SU-DHL-6 (cell line): ENCODE data around the gene PTCD1.

Experiments used
- H2AFZ ChIP-seq: fragments of 200-600 bp; sonication (generic); 2 replicates; pipeline ENCODE4 v1.6.1; 2014; ENCODE audit warnings: low read depth, mild to moderate bottlenecking, moderate library complexity, mixed read lengths, antibody characterized with exemption, low read length; ENCODE audit not compliant: severe bottlenecking
- H3F3A ChIP-seq: fragments of 200-600 bp; shearing (Covaris generic); 2 replicates; pipeline ENCODE4 v1.6.0; 2016; ENCODE audit warnings: antibody characterized with exemption, mild to moderate bottlenecking; ENCODE audit not compliant: insufficient read depth
- H3K27ac ChIP-seq: fragments of 200-600 bp; sonication (generic); 2 replicates; pipeline ENCODE4 v1.5.1; 2016; ENCODE audit warnings: low read depth, mild to moderate bottlenecking, low read length, moderate library complexity, mixed read lengths
- H3K27me3 ChIP-seq: fragments of 200-600 bp; sonication (generic), shearing (Covaris generic); 2 replicates; pipeline ENCODE4 v1.6.0; 2014; ENCODE audit warnings: mild to moderate bottlenecking, low read length
- H3K36me3 ChIP-seq: fragments of 200-600 bp; sonication (generic); 2 replicates; pipeline ENCODE4 v1.6.1; 2014; ENCODE audit warnings: mild to moderate bottlenecking, low read length, mixed read lengths
- H3K4me2 ChIP-seq: fragments of 300-600, 200-600 bp; shearing (Covaris generic), sonication (generic); 2 replicates; pipeline ENCODE4 v1.6.0; 2014; ENCODE audit warnings: low read length, low read depth, mild to moderate bottlenecking; ENCODE audit not compliant: poor library complexity, severe bottlenecking
- H3K4me3 ChIP-seq: fragments of 200-600 bp; sonication (generic); 2 replicates; pipeline ENCODE4 v1.5.1; 2014; ENCODE audit warnings: antibody characterized with exemption, low read length, mild to moderate bottlenecking, mixed read lengths; ENCODE audit not compliant: insufficient read depth, poor library complexity, severe bottlenecking
- H3K79me2 ChIP-seq: fragments of 200-600 bp; sonication (generic); 2 replicates; pipeline ENCODE4 v1.6.1; 2014; ENCODE audit warnings: mild to moderate bottlenecking, low read length, moderate library complexity; ENCODE audit not compliant: insufficient read depth
- H3K9ac ChIP-seq: fragments of 200-600 bp; sonication (generic); 2 replicates; pipeline ENCODE4 v1.7.0; 2014; ENCODE audit warnings: mild to moderate bottlenecking, low read length
- H3K9me2 ChIP-seq: fragments of 200-600 bp; sonication (generic); replicated peaks from 2 replicates; pipeline ENCODE4 v1.6.1; 2014; ENCODE audit warnings: low read length; ENCODE audit not compliant: insufficient read depth
- H3K9me3 ChIP-seq: fragments of 200-600 bp; sonication (generic); 2 replicates; pipeline ENCODE4 v1.6.1; 2014; ENCODE audit warnings: low read length, mixed read lengths; ENCODE audit not compliant: insufficient read depth
- H4K20me1 ChIP-seq: fragments of 200-600 bp; sonication (generic); 2 replicates; pipeline ENCODE4 v1.6.1; 2014; ENCODE audit warnings: low read depth, mild to moderate bottlenecking, antibody characterized with exemption, low read length, moderate library complexity, mixed read lengths
- EZH2phosphoT487 ChIP-seq: fragments of 200-600 bp; sonication (generic), shearing (Covaris generic); conservative IDR thresholded peaks from 2 replicates; pipeline ENCODE4 v1.6.1; 2018; ENCODE audit warnings: mild to moderate bottlenecking, antibody characterized with exemption, low read length, moderate library complexity, mixed read lengths
- TF ChIP-seq, protein P1 (sequence below): fragments of 200-600 bp; sonication (generic); IDR thresholded peaks from one replicate; pipeline ENCODE4 v1.5.1; 2017; ENCODE audit warnings: antibody characterized with exemption, mild to moderate bottlenecking, low read length, moderate library complexity; ENCODE audit not compliant: insufficient read depth, poor library complexity, severe bottlenecking

Gene PTCD1

GRCh38 chr7:99407872-99408378 is 30.7 kb downstream of the PTCD1 start:
- Histone ChIP-seq H3K4me3 (peak overlapping the region; percentile 73), H3K4me2 (peak overlapping the region; percentile 85), H3K9me2 (no peaks in the 10 kb centered on the region), H3K27me3 (no peaks in the 10 kb centered on the region), H3K9ac (peak overlapping the region; percentile 95), H3K27ac (peak overlapping the region; percentile 83), H2AFZ (peak overlapping the region; percentile 85), H3F3A (peaks cover 6% of the 10 kb centered on the region), H3K36me3 (peaks cover 15% of the 10 kb centered on the region; the same call in 1 of the 2 replicates), H4K20me1 (no peaks in the 10 kb centered on the region; the same call in 1 of the 2 replicates), H3K79me2 (peaks cover 71% of the 10 kb centered on the region), H3K9me3 (no peaks in the 10 kb centered on the region)
- no peak for TF ChIP-seq EZH2phosphoT487
- TF ChIP-seq, protein P1, sequence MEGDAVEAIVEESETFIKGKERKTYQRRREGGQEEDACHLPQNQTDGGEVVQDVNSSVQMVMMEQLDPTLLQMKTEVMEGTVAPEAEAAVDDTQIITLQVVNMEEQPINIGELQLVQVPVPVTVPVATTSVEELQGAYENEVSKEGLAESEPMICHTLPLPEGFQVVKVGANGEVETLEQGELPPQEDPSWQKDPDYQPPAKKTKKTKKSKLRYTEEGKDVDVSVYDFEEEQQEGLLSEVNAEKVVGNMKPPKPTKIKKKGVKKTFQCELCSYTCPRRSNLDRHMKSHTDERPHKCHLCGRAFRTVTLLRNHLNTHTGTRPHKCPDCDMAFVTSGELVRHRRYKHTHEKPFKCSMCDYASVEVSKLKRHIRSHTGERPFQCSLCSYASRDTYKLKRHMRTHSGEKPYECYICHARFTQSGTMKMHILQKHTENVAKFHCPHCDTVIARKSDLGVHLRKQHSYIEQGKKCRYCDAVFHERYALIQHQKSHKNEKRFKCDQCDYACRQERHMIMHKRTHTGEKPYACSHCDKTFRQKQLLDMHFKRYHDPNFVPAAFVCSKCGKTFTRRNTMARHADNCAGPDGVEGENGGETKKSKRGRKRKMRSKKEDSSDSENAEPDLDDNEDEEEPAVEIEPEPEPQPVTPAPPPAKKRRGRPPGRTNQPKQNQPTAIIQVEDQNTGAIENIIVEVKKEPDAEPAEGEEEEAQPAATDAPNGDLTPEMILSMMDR, result no peak

DNA sequence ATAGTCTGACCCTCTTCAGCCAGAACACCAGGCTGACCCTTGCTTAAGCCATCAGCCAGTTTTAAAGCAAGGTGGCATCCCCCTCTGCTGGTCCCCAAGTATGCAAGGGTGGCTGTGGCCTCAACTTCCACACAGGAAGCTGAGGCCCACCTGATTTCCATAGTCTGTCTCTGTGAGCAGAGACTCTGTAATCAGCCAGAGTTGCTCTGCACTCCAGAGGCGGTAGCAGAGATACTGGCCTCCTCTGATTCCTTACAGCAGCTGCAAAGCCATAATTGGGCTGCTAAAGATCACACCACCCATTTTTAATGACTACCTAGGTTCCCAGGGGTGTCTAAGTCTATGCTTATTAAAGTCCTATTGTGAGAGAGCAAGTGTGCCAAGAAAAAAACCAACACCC is 32.0 kb downstream of the PTCD1 start:
- Histone ChIP-seq H3K9me2 (no peaks in the 10 kb centered on the region), H3K27ac (peak overlapping the region; percentile 83; the same call in 1 of the 2 replicates), H3K36me3 (peaks cover 14% of the 10 kb centered on the region; the same call in 1 of the 2 replicates), H3K9ac (peak overlapping the region; percentile 95), H3K79me2 (peaks cover 71% of the 10 kb centered on the region), H2AFZ (no peak overlapping the region), H3K27me3 (no peaks in the 10 kb centered on the region), H3K4me2 (peak overlapping the region; percentile 85), H3K9me3 (no peaks in the 10 kb centered on the region), H4K20me1 (no peaks in the 10 kb centered on the region; the same call in 1 of the 2 replicates), H3K4me3 (peak overlapping the region; percentile 73), H3F3A (peaks cover 6% of the 10 kb centered on the region)
- TF ChIP-seq, protein P1, result no peak
- TF ChIP-seq EZH2phosphoT487, result no peak

- Histone ChIP-seq H4K20me1 (no peaks in the 10 kb centered on the region; the same call in 1 of the 2 replicates), H3K27ac (no peak overlapping the region), H3K9me2 (no peaks in the 10 kb centered on the region), H3K36me3 (peaks cover 3% of the 10 kb centered on the region; the same call in 1 of the 2 replicates), H3K79me2 (peaks cover 59% of the 10 kb centered on the region), H3K4me2 (no peak overlapping the region), H3K4me3 (no peak overlapping the region), H3K9me3 (no peaks in the 10 kb centered on the region), H3K27me3 (no peaks in the 10 kb centered on the region), H3F3A (peaks cover 6% of the 10 kb centered on the region), H2AFZ (no peak overlapping the region), H3K9ac (no peak overlapping the region)
- TF ChIP-seq, protein P1, result no peak
- TF ChIP-seq EZH2phosphoT487, result no peak
Observed at GRCh38 chr7:99404977-99405320, 33.6 kb downstream of the PTCD1 start.
